Epidermal melanocyte (primary cell): ENCODE data around the gene MMP2.

Experiments used
- DNase-seq: peaks from one replicate; pipeline ENCODE4 v3.0.0; 2011; ENCODE audit warnings: low spot score; ENCODE audit not compliant: insufficient read length

The MMP2 gene

GRCh38 chr16:55510185-55510805, 31.3 kb downstream of the MMP2 start:
- no peak for DNase-seq

GRCh38 chr16:55512941-55513340, 33.9 kb downstream of the MMP2 start:
- no peak for DNase-seq

- no peak for DNase-seq
Measured at GRCh38 chr16:55513616-55514015, 34.6 kb downstream of the MMP2 start.

- no peak for DNase-seq
Measured at GRCh38 chr16:55515111-55515510, 36.1 kb downstream of the MMP2 start.

- no peak for DNase-seq
Measured at GRCh38 chr16:55521792-55522191, 42.8 kb downstream of the MMP2 start.

- no peak for DNase-seq
Measured at GRCh38 chr16:55526441-55526840, 47.4 kb downstream of the MMP2 start.

GRCh38 chr16:55527885-55528284, 48.9 kb downstream of the MMP2 start:
- DNase-seq = no peak

GRCh38 chr16:55529018-55529417, 50.0 kb downstream of the MMP2 start:
- no peak for DNase-seq

GRCh38 chr16:55530316-55530856, 51.4 kb downstream of the MMP2 start:
- DNase-seq = no peak

GRCh38 chr16:55532227-55532626, 53.2 kb downstream of the MMP2 start:
- no peak for DNase-seq

- no peak for DNase-seq
Measured at GRCh38 chr16:55534756-55535155, 55.8 kb downstream of the MMP2 start.

GRCh38 chr16:55539049-55539448, 60.1 kb downstream of the MMP2 start:
- DNase-seq = peak; percentile 16

- no peak for DNase-seq
Measured at GRCh38 chr16:55539488-55539887, 60.5 kb downstream of the MMP2 start.

- DNase-seq = peak; percentile 17
Measured at GRCh38 chr16:55540221-55540620, 61.2 kb downstream of the MMP2 start.

- DNase-seq = no peak
Measured at GRCh38 chr16:55542459-55543082, 63.6 kb downstream of the MMP2 start.

- DNase-seq = peak; percentile 15
Measured at GRCh38 chr16:55543472-55543871, 64.5 kb downstream of the MMP2 start.

GRCh38 chr16:55552621-55553020, 73.6 kb downstream of the MMP2 start:
- DNase-seq = no peak

GRCh38 chr16:55555436-55555835, 76.4 kb downstream of the MMP2 start:
- DNase-seq = no peak
